Heart left ventricle (tissue), 13 donors: Measurements from ENCODE around the gene RNF144B.

Experiments used
- CTCF ChIP-seq, 12 donors: fragments of 200-600 bp; sonication (generic) in 4 of 12; IDR thresholded peaks; one replicate each; pipeline versions ENCODE4 v1.5.0 to v1.8.0; 2018 to 2022; ENCODE audit warnings: antibody characterized with exemption in 12 of 12, mild to moderate bottlenecking in 5 of 12
- POLR2A ChIP-seq, 2 donors: fragments of 450-650 bp; IDR thresholded peaks; one replicate each; pipeline ENCODE4 v1.6.1; 2017; ENCODE audit warnings: antibody characterized with exemption in 2 of 2, mild to moderate bottlenecking in 2 of 2, moderate library complexity in 2 of 2
- donor health status: ischemic (EF 13 %, LVEDD 7.1; RV severe dilation, severe dysfunction).
- donor health status: DM: no; HTN: yes; CAD: no.
- donor health status: DM: no; HTN: no; CAD: no.
- donor health status: ischemic (EF 25% LVEDD 6.9; RV normal size, moderate dysfunction).
- donor health status: ischemic (EF 25% LVEDD 5.7; RV mildly dilated, moderate dysfunction).
- donor health status: ischemic (EF 35%, LVEDD 5.7; RV mildly dilated, moderate dysfunction).
- donor health status: nonischemic (EF 11% LVEDD 7.7; RV severe dilation, severe dysfunction).
- donor health status: DM: yes; HTN: yes; CAD: no.
- donor health status: PGD.
- donor health status: ischemic (EF 29% LVEDD 5.4; RV normal size, mild dysfunction).
- donor health status: nonischemic (EF 23%, LVEDD 6.1; RV moderate dilation, normal function).

- TF ChIP-seq CTCF (IDR thresholded peaks at IDR 0.05) (no peak), POLR2A (IDR thresholded peaks at IDR 0.05) (no peak)
These were observed 105.8 kb downstream of the RNF144B start for GRCh38 chr6:18492972-18493371.
